HG02884 (cell line): ENCODE data around the gene ELFN2.
"Not testable (repeated sequence)": the region's sequence is repeated elsewhere in the genome, so short reads cannot be mapped to it uniquely, and the experiment has no call there.

ENCODE experiments used
- ATAC-seq: cut with Tn5 transposase; IDR thresholded peaks from one replicate; pipeline ENCODE4 v1.9.1; 2021; ENCODE audit warnings: mild to moderate bottlenecking, moderate library complexity; ENCODE audit not compliant: unreplicated experiment

ELFN2 gene

GRCh38 chr22:37427135-37427710 lies at the start of gene ELFN2:
TSS of gene ELFN2 (minus strand) at chr22:37427479. CDS start at chr22:37375534, 51,945 bp downstream.
- no peak for ATAC-seq

GRCh38 chr22:37476389-37477329 lies 49.4 kb upstream of the ELFN2 start:
- no peak for ATAC-seq

- ATAC-seq: no peak
Measured at GRCh38 chr22:37474447-37475090, 47.3 kb upstream of the ELFN2 start.

GRCh38 chr22:37473437-37473946 lies 46.2 kb upstream of the ELFN2 start:
- no peak for ATAC-seq

GRCh38 chr22:37472418-37473006 lies 45.2 kb upstream of the ELFN2 start:
- no peak for ATAC-seq

GRCh38 chr22:37471727-37472417 lies 44.6 kb upstream of the ELFN2 start:
- ATAC-seq: no peak

- no peak for ATAC-seq
Measured at GRCh38 chr22:37470087-37470445, 42.8 kb upstream of the ELFN2 start.

GRCh38 chr22:37469416-37470086 lies 42.3 kb upstream of the ELFN2 start:
- ATAC-seq: no peak

- not testable (repeated sequence) for ATAC-seq
Measured at GRCh38 chr22:37468201-37468695, 41.0 kb upstream of the ELFN2 start.

- ATAC-seq: no peak
Measured at GRCh38 chr22:37467391-37467955, 40.2 kb upstream of the ELFN2 start.

- ATAC-seq: no peak
Measured at GRCh38 chr22:37464181-37464580, 36.9 kb upstream of the ELFN2 start.

- no peak for ATAC-seq
Measured at GRCh38 chr22:37462983-37463382, 35.7 kb upstream of the ELFN2 start.

GRCh38 chr22:37462436-37462835 lies 35.2 kb upstream of the ELFN2 start:
- no peak for ATAC-seq

GRCh38 chr22:37461961-37462360 lies 34.7 kb upstream of the ELFN2 start:
- ATAC-seq: no peak

GRCh38 chr22:37460684-37461083 lies 33.4 kb upstream of the ELFN2 start:
- no peak for ATAC-seq

GRCh38 chr22:37459206-37459605 lies 31.9 kb upstream of the ELFN2 start:
- no peak for ATAC-seq

- no peak for ATAC-seq
Measured at GRCh38 chr22:37457093-37457893, 30.0 kb upstream of the ELFN2 start.

- ATAC-seq: no peak
Measured at GRCh38 chr22:37456346-37456745, 29.1 kb upstream of the ELFN2 start.

- ATAC-seq: no peak
Measured at GRCh38 chr22:37455896-37456295, 28.6 kb upstream of the ELFN2 start.
